Fibroblast of skin of left quadriceps (primary cell): ENCODE measurements around the gene ANKDD1B.
A peak's percentile ranks its signal among the peaks of the same experiment; 100 is the strongest.
"Not testable (repeated sequence)": the region's sequence is repeated elsewhere in the genome, so short reads cannot be mapped to it uniquely, and the experiment has no call there.

Experiments
- DNase-seq, 2 experiments: peaks; one replicate each; pipeline ENCODE4 v3.0.0-alpha.2; 2013; ENCODE audit warnings: low read depth in 2 of 2

The ANKDD1B gene

DNA sequence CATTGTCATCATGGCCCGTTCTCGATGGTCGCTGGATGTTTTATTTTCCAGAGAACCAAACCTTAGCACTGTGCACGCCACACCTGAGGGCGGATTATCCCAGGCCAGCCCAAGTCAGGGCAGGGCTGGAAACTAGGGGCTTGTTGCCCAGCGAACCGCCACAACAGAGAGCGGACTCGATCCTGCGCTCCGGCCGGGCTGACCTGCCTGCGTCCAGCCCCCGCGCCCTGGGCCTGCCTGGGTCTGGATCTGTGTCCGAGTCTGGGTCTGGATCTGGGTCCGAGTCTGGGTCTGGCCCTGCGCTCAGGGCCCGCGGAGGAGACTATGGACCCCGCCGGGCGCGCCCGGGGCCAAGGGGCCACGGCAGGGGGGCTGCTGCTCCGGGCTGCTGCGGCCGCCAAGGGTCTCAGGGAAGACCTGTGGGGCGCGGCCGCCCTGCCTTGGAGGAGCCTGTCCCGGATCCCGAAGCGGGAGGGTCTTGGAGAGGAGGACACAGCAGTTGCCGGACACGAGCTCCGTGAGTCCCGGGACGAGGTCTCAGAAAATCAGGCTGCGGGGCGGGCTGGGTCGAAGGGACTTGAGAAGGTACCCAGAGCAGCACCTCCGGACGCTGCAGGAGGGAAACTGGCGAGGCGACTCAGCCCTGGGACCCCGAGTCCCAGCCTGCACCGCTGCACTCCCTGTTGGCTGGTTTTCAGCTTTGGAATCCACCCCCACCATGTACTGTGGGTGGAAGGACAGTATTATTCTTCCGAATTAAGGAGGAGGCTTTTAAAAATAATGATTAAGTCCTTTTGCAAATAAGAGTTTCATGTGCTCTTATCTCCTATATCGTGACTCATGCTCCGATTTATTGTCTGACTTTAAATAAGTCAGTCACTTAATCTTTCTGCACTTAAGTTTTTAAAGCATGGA lies at the start of gene ANKDD1B:
Gene ANKDD1B (plus strand): TSS at position 143 of the 915 bp plus-strand sequence. CDS start 182 bp downstream, at position 325.
- DNase-seq: no peak

DNA sequence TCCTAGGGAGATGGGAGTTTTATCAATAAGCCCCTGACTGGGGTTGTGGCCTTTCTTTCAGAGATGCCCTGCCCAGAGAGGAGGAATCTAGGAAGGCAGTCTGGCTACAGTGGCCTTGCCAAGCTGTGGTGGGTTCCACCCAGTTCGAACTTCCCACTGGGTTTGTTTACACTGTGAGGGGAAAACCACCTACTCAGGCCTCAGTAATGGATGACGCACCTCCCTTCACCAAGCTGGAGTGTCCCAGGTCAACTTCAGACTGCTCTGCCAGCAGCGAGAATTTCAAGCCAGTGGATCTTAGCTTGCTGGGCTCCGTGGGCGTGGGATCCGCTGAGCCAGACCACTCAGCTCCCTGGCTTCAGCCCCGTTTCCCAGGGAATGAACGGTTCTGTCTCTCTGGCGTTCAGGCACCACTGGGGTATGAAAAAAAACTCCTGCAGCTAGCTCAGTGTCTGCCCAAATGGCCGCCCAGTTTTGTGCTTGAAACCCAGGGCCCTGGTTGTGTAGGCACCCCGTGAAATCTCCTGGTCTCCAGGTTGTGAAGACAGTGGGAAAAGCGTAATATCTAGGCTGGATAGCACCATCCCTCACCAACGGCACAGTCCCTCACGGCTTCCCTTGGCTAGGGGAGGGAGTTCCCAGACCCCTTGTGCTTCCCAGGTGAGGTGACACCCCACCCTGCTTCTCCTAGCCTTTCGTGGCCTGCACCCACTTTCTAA lies 45.1 kb upstream of the ANKDD1B start:
- DNase-seq: not testable (repeated sequence)

DNA sequence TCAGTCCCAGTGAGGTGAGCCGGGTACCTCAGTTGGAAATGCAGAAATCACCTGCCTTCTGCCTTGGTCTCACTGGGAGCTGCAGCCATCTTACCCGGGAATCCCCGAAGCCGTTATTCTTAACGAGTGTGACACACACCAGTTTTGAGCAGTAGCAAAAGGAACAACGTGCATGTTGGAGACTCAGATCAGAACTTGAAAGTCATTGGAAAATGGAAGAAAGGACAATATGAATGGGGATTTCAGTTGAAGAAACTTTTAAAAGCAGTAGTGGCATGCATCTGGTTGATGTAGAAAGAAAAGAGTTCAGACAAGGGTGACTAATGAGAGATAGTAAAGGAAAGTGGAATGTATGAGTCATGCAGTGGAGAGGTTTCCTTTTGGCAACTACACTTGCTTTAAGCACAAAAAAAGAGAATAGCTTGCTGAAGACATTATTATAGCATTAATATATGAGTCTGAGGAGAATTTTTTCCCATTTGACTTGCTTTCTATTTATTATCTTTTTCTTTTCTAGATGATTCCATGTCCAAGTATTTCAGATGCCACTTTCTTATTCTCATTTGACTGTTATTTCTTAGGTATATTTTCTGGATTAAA lies 44.4 kb upstream of the ANKDD1B start:
- peak; percentile 80 to 82 for DNase-seq

DNA sequence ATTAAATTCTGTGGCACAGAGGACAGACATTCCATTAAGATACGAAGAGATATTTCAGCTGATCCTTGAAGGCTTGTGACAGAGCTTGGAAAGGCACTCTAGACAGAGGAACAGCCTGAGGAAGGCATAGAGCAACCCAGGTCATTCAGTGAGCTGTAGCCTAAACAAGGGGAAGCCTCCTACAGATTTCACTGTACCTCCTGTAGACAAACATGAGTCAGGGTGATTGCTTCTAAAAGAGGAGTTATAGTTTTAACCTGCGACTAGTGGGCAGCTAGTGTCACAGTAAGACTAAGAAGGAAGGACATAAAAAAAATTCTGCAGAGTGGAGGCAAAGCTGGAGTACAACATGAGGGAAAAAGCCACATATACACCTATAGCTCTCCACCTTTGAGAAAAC lies 43.5 kb upstream of the ANKDD1B start:
- DNase-seq: no peak

DNA sequence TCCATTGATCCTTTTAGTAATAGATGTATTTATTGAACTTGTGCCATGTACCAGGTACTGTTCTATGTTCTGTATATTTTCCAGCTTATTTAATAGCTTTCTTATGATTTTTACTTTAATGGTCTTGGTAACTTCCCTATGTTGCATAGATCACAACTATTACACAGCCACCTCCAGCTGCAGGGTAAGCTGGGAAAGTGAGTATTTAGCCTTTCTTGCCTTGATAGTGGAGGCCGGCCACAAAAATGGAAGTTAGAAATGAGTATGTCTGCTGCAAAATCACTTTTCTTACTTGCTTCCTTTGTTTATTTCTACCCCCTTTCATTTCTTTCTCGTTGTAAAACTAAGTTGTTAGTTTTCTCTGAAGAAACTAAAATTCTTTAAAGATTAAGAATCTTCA lies 43.1 kb upstream of the ANKDD1B start:
- DNase-seq: no peak

DNA sequence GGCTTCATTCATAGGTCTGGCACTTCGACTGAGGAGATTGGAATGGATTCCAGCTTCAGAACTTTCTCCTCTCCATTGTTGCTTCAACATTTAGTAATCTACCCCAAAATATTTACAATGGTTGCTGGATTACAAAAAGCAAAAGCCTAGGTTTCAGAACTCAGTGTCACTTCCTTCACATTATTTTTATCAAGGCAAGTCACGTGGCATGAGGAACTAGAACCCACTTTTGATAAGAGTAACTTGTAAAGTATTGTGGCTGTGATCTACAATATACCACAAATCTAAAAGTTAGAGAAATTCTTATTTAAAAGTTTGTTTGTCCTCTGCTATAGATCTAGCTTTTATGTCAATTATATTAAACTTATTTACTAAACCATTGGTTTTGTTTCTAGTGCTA lies 39.7 kb upstream of the ANKDD1B start:
- no peak for DNase-seq

DNA sequence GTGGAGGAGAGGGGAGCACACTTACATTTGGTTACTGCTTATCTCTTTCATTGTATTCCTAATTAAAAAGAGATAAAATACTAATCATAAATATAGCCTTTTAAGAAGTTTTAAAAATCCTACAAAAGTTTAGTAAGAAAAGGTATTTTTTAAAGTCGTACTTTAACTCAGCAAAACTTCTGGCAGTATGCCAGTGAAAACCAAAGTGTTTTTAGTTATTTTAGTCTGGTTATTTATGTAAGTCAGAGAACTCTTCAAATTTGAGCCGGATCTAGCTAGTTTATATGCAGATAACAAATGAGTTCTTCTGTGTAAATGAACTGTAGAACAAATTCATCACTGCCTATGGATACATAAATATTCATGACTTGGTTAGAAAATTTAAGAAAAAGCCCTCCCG lies 36.5 kb upstream of the ANKDD1B start:
- no peak for DNase-seq

DNA sequence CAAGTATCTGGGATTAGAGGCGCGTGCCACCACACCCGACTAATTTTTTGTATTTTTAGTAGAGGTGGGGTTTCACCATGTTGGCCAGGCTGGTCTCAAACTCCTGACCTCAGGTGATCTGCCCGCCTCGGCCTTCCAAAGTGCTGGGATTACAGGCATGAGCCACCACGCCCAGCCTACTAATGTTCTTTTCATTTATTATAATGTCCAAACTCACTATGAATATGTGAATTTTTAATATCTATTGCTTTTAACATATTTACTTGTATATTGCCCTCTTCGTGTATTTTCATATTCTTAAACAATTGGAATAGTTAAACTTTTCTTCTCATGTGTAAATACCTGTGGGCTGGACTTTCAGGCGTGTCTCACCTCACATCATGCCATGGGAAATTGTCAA lies 33.0 kb upstream of the ANKDD1B start:
- DNase-seq: not testable (repeated sequence)

DNA sequence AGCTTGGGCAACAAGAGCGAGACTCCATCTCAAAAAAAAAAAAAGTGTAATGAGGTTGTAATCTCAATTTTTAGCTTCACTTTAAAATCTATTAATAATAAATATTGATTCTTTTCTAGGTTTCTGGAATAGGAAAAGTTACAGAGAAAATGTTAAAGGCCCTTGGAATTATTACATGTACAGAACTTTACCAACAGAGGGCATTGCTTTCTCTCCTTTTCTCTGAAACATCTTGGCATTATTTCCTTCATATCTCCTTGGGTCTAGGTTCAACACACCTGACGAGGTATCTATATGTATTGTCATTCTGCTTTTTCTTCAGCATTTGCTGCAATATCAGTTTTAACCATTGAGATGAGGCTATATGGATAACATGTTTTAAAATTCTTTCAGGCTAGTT lies 26.6 kb upstream of the ANKDD1B start:
- no peak for DNase-seq

DNA sequence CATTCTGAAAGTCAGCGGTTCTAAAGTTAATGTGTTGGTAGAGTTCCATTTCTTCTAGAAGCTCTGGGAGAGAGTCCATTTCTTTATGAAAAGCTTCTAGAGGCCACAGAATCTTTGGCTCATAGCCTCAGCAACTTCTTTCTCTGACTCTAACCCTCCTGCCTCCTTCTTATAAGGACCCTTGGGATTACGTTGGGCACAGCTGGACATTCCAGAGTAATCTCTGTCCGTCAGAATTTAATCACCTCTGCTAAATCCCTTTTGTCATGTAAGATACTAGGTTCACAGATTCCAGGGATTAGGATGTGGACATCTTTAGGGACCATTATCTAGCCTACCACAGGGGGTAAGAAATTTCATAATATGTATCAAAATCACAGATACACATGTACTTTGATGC lies 22.6 kb upstream of the ANKDD1B start:
- DNase-seq: no peak

DNA sequence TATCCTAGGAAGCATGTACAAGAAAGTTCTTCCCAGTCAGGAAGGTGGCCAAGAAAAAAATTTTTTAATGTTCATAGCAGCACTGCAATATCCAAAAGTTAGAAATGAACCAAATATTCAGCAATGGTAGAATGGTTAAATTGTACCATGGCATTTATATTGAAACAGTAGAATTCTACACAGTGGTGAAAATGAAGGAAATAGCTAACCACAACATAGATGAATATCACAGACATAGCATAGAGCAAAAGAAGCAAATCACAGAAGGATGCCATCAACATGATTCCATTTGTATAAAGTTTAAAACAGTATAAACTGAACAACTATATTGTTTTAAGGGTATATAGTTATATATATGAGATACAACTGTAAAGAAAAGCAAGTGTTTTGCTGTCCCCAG lies 10.7 kb upstream of the ANKDD1B start:
- DNase-seq: no peak

DNA sequence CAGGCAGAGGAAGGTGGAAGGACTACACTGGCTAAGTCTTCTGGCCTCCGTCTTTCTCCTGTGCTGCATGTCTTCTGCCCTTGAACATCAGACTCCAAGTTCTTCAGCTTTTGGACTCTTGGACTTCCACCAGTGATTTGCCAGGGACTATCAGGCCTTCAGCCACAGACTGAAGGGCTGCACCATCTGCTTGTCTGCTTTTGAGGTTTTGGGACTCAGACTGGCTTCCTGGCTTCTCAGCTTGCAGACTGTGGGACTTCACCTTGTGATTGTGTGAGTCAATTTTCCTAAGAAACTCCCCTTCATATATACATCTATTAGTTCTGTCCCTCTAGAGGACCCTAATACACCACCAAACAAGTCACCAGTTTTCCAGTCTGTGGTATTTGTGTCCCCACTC lies 9.7 kb upstream of the ANKDD1B start:
- no peak for DNase-seq

DNA sequence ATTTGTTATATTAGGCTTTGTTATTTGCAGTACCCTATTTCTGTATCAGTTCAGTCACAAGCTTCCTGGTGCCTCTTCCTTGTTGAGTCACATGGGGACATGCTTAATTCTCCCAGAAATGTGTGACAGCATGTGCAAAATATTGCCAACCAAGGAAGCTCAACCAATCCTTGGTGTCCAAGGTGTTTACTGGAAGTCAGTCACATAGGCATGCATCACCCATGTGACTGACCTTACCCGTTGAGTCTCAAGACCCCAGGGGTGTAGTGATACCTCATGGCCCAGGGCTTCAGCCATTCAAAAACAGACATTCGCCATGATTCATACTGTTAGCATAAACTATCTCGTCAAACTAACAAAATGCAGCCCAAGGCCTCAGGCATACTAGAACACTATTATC lies 9.3 kb upstream of the ANKDD1B start:
- DNase-seq: no peak

DNA sequence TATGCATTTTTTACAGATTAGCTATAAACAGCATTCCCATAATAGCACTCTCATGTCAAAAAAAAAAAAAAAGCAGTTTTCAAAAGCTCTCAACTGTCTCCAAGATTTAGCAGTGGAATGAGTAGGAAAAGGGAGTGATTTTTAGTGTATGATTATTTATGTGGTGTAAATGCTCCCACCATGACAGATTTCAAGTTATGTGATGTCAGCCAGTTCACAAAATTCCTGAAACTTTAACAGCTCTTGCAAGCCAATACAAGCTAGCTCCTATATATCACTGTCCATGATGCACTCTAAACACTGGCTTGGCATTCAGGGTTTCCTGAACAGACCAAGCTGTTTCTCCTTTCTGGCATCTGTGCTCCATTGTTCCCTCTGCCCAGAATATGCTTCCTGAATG lies 7.9 kb upstream of the ANKDD1B start:
- DNase-seq: peak; percentile 40 to 51

DNA sequence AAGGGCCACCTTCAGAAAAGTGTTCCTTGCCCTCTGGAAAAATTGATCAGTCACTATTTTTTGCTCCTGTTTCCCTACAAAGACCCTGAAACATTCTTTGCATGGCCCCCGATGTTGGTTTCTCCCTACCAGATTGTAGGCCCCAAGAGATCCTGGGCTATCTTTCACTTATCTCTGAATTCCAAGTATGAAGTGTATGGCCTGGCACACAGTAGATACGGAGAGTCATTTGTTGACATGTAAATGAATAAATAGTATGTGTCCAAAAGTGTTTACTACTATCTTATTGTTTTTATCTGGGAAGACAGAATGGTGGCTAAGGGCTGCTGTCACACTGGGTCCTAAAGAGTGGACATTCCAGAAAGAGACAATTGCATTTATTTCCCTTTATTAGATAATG lies 7.4 kb upstream of the ANKDD1B start:
- DNase-seq: no peak

DNA sequence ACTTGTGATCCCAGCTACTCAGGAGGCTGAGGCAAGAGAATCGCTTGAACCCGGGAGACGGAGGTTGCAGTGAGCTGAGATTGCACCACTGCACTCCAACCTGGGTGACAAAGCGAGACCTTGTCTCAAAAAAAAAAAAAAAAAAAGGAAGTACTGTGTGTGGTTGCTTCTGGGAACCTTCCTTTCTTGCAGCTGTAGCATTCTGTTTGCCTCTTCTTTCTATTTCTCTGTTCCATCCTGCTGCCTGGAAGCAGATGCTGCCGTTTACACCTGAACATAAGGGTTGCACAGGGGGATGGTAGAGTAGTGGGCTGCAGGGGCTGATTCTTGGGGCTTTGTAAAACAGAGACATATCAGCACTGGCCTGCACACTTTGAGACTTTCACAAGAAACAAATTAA lies 3.9 kb upstream of the ANKDD1B start:
- not testable (repeated sequence) for DNase-seq

DNA sequence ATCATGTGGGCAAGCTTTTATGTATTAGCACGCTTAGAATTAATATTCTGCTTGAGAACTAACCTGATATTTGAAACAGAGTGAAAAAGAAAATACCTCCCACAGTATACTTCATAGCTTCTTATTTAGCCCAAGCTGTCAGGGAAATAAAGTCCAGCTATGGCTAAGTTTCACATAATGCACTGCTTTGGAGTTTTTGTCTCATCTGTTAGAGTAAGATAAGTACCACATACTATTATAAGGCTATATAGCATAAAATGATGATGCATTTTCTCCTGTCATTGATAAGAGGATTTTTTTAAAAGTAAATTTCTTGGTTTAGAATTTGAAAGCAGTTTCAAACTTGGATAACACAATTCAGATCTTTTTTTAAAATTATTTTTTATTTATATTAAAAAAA lies 2.4 kb upstream of the ANKDD1B start:
- no peak for DNase-seq

DNA sequence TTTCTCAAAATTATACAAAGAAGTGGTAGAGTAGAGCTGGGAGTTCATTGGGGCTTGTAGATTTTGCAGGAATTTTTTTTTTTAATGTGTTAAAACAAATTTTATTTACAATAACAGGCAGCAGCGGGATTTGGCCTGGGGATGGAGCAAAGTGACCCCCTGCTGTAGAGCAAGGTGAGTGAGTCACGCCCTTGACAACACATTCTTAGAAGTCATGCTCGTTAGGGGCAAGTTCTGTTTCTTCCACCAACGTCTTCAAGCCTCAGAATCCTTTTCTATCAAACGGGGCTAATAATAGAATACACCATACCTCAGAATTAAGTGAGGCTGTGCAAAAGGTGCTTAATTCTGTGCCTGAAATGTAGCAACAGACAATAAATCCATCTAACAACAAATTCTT lies 1.1 kb upstream of the ANKDD1B start:
- no peak for DNase-seq

DNA sequence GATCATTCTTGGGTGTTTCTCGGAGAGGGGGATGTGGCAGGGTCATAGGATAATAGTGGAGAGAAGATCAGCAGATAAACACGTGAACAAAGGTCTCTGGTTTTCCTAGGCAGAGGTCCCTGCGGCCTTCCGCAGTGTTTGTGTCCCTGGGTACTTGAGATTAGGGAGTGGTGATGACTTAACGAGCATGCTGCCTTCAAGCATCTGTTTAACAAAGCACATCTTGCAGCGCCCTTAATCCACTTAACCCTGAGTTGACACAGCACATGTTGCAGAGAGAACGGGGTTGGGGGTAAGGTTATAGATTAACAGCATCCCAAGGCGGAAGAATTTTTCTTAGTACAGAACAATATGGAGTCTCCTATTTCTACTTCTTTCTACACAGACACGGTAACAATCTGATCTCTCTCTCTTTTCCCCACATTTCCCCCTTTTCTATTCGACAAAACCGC lies 368 bp upstream of the ANKDD1B start:
- DNase-seq: not testable (repeated sequence)

DNA sequence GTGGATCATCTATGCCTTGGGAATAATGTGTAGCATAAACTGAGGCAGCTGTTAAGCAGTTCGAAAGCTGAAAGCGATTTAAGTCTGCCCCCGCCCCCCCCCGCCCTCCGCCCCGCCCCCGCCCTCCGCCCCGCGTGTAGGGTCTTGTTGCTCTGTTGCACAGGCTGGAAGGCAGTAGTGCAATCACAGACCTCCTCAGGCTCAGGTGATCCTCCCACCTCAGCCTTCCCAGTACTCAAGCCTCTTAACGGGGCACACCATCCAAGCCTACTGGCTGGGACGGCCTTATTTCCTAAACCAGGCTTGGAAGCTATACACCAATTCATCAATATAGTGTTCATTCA lies 945 bp downstream of the ANKDD1B start:
- no peak for DNase-seq

DNA sequence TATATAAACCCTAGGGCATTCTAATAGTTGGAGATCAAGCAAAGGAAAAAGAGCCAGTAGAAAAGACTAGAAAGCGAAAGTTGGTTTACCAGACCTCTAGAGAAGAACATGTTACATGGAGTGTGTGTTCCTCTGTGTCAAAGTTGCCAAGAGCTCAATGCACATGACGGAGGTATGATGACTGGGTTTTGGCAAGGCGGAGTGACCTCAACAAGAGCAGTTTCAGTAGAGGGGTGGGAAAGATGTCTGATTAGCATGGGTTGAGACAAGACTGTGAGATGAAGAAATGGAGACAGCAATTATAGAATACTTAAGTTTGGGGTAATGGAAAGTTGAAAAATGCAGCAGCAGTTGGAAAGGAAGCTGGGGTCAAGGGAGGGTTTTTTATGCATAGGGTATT lies 1.6 kb downstream of the ANKDD1B start:
- no peak for DNase-seq

DNA sequence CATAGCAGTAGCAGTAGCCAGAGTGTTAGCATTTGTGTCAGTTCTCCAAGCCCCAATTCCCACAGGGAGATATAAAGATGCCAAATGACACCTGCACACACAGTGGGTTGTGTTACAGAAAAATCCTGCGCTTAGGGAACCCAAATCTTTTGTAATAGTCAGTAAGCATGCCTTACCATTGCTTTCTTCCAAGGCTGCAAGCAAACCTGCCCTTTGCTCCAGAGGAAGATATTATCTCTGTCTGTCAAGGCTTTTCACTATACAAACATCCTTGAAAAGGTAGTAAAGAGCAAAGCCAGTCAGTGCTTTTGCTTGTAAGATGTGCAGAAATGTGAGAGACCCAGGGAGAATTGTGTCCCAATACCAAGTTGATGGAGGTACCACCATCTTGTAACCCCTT lies 2.9 kb downstream of the ANKDD1B start:
- DNase-seq: no peak

DNA sequence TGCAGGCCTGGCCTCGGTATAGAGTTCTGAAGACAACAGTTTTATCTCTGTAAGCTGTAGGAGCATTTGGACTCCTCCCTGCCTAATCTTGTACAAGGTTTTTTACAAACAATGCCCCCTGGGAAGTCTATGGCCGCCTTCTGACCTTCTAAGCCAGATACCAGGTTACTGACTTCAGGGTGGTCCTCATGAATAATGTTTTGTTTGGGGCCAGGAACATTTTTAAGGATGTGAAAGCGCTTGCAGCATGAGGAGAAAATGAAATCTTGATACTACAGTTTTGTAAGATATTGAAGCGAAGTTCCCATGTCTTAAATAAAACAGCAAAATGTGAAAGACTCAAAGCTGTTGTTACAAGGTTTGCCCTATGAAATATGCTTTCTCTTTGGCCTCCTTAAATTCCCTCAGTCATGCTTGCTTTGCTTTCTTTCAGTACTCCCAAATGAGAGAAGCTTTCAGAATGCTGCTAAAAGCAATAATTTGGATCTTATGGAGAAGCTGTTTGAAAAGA lies 5.2 kb downstream of the ANKDD1B start:
- no peak for DNase-seq
